GM19043 (cell line): ENCODE measurements around the gene HINT3.
"Not testable (repeated sequence)": the region's sequence is repeated elsewhere in the genome, so short reads cannot be mapped to it uniquely, and the experiment has no call there.

Experiments
- ATAC-seq: cut with Tn5 transposase; IDR thresholded peaks from one replicate; pipeline ENCODE4 v1.9.1; 2021; ENCODE audit warnings: low read depth; ENCODE audit not compliant: unreplicated experiment

Gene HINT3

DNA sequence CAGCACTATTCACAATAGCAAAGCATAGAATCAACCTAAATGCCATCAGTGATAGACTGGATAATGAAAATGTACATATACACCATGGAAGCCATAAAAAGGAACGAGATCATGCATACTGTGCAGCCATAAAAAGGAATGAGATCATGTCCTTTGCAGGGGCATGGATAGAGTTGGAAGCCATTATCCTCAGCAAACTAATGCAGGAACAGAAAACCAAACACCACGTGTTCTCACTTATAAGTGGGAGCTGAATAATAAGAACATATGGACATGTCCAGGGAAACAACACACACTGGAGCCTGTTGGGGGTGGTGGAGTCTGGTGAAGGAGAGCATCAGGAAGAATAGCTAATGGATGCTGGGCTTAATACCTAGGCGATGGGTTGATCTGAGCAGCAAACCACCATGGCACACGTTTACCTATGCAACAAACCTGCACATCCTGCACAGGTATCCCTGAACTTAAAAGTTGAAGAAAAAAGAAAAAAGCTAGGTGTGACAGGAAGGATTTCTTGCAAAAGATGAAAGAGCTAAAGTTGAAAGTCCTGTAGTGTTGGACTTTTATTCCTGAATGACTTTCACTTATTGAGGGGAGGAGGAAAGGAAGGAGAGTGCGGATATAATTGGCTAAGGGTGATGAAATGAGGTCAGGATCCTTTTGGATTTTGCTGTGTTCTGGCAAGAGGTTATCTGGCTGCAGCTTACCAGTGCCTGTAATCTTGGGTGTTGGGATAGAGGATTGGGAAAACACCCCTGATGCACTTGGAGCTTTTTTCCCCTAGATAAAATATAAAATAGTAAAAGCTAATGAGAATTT, 38.3 kb downstream of the HINT3 start:
- ATAC-seq: no peak

DNA sequence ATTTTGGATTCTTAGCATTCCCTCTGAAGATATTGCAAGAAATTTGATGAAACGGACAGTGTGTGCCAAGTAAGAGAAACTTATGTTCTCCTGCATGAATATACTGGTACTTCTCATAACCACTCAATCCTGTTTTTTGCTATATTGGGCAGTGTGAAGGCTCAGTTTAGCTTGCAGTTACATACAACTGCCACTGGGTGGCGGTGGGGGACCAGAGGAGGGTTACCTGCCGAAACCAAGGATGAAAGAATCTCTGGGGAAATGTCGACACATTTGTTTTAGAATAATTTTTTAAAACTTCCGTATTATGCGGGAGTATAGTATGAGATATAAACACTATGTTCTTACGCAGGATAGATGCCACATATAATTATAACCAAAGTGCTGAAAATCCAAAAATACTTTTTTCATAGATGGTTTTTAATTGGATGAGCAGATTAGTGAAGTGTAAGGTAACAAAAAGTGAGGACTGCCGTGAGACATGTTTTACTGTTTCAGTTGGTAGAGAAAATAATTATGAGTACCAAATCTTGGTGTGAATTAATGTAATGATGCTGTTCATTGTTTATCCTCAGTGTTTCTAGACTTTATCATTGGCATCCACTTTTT, 39.5 kb downstream of the HINT3 start:
- ATAC-seq: peak; percentile 96

GRCh38 chr6:126002755-126003679, 46.4 kb downstream of the HINT3 start:
- ATAC-seq: no peak

DNA sequence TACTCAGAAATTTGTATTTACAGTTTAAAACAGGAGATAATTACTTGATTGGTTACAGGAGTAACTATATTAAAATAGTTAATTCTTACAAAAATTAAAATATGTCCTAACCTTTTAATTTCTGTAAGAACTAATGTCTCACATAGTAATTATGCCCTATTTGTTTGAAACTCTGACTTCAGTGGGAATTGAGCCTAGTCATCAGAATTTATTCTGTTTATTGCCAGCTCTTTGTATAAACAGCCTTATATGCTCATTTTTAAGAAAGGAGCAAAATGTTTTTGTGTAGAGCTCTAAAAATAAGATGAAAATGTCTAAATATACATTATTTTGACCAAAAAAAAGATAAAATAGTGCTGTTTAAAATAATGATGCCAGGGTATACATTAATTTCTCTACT, 51.2 kb downstream of the HINT3 start:
- no peak for ATAC-seq

- no peak for ATAC-seq
Observed at GRCh38 chr6:126010040-126010439, 53.5 kb downstream of the HINT3 start.

GRCh38 chr6:126015863-126016262, 59.3 kb downstream of the HINT3 start:
- ATAC-seq: no peak

GRCh38 chr6:126016591-126016990, 60.0 kb downstream of the HINT3 start:
- ATAC-seq: no peak

DNA sequence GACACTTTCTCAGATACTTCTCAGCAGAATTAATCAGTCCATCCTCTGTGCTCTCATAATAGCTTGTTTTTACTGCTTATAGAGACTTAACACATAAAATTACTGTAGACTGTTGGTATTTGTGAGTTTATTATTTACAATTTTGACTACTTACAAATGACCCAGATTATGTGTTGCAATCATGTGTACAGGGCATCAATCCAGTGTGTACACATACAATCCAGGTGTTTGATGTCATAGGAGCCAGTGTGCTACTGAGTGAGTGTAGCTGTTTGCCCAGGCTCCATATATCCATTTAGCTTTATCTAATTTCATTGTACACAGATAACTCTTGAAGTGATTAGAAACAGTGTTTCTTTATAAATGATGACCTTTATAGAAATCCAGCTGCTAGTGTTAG, 61.1 kb downstream of the HINT3 start:
- no peak for ATAC-seq

- no peak for ATAC-seq
Observed at GRCh38 chr6:126020305-126021050, 63.9 kb downstream of the HINT3 start.

DNA sequence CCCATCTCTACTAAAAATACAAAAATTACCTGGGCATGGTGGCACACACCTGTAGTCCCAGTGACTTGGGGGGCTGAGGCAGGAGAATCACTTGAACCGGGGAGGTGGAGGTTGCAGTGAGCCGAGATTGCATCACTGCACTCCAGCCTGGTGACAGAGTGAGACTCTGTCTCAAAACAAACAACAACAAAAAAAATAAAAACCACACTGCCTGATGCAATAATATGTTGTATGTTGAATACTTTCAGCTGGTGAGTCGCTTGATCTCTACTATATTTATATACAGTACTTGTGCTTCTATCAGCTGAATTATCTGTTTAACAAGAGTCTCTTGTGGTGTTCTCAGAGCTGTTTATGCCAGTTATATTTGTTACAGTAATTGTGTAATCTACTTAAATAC, 66.9 kb downstream of the HINT3 start:
- ATAC-seq: not testable (repeated sequence)

DNA sequence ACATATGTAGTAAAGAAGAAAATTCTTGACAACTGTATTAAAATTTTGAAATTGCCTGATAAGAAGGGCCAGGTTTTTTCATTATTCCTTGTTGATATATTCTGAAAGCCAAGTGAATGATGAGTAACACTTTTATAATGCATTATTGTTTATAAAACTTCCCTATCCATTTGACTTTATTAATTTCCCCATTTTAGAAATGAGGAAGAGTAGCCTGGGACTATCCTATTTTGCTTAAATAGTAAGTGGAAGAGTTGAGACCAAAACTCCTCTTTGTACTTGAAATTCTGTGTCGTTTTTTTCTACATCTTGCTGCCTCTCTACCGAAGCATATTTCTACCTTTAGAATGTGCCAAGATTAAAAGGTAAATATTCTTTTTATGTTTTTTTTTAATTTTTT, 69.4 kb downstream of the HINT3 start:
- ATAC-seq: no peak

DNA sequence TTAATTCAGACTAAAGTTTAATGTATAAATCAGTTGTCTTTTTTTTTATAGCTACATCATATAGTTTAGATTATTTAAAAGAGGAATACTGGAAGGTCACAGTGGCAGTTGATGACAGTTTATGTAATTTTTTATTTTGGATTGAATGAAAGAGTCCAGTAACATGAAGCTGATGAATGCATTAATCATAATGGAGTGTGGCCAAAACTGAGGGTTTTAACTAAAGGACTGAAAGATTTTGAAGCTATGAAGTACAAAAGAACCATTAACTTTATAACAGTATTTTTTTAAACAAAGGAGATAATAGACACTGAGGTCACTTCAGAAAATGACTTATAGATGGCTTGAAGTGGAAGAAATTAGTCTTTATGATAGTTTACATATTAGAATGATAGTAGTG, 71.0 kb downstream of the HINT3 start:
- no peak for ATAC-seq
